ENCODE measurements around the gene GNPDA1. TPM values are rescaled to one million over a fixed set of nuclear protein-coding genes. Genes with fewer than 3 reads are reported as not detected.

GNPDA1 gene
- total RNA-seq, 4 donors from 2014 or later = 14.9 to 31.9 (median 23.5) TPM

DNA sequence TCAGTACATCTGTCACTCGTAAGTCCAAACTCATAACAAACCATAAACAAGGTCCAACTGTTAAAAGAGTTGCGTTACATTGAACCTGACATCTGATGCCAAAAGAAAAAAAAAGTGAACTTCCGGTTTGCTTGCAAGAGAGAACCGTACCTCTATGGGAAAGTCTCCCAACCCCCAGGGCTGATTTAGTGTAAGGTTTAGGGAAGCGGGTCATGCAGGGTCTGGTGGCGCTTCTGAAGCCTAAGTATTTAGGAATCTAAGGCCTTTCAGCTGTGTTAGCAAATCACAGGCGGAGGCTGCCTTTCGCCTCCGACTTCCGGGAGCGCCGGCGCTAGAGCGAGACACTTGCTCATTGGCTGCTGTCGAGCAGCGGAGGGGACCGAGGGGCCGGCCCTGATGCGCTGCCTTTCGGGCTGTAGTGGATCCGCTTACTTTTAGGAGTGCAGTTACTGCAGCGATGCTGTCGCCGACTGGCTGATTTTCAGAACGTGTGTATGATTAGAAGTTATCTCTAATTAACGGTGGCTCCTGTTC is 12.0 kb upstream of the GNPDA1 start:
- no peaks in the 10 kb centered on the region for H3K36me3 ChIP-seq
- H3K27me3 ChIP-seq = no peaks in the 10 kb centered on the region
- peak overlapping the region; percentile 69 to 79 (median 77) for H3K27ac ChIP-seq
- no peaks in the 10 kb centered on the region for H3K4me1 ChIP-seq
- H3K4me3 ChIP-seq = peak overlapping the region; percentile 29 to 50 (median 40)
- no peak for TF ChIP-seq POLR2A (IDR thresholded peaks at IDR 0.05)
- TF ChIP-seq, protein P1, sequence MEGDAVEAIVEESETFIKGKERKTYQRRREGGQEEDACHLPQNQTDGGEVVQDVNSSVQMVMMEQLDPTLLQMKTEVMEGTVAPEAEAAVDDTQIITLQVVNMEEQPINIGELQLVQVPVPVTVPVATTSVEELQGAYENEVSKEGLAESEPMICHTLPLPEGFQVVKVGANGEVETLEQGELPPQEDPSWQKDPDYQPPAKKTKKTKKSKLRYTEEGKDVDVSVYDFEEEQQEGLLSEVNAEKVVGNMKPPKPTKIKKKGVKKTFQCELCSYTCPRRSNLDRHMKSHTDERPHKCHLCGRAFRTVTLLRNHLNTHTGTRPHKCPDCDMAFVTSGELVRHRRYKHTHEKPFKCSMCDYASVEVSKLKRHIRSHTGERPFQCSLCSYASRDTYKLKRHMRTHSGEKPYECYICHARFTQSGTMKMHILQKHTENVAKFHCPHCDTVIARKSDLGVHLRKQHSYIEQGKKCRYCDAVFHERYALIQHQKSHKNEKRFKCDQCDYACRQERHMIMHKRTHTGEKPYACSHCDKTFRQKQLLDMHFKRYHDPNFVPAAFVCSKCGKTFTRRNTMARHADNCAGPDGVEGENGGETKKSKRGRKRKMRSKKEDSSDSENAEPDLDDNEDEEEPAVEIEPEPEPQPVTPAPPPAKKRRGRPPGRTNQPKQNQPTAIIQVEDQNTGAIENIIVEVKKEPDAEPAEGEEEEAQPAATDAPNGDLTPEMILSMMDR (IDR thresholded peaks at IDR 0.05) = no peak
- DNase-seq = peak; percentile 81 to 94 (median 87)
- no peaks in the 10 kb centered on the region for H3K9me3 ChIP-seq

DNA sequence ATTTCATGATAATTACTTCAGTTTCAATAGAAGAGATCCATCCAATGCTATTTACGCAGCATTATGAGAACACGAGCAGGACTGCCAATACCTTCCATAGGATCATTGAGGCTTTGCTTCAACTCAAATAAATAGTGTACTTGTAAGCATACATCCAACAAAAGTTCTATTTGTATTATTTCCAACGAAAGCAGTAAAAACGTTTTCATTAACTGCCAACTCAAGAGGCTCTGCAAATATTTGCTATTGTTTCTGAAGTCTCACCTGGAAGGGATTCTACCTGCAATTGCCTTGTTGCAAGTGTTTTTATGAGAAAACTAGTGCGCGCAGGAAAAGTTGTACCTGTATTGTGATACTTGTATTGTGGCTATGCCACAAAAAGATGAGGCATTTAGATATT is 11.0 kb upstream of the GNPDA1 start:
- TF ChIP-seq, protein P1 (IDR thresholded peaks at IDR 0.05) = no peak
- TF ChIP-seq POLR2A (IDR thresholded peaks at IDR 0.05) = no peak
- Histone ChIP-seq H3K4me1 (no peaks in the 10 kb centered on the region), H3K27me3 (no peaks in the 10 kb centered on the region), H3K27ac (no peak overlapping the region), H3K36me3 (no peaks in the 10 kb centered on the region), H3K4me3 (no peak overlapping the region), H3K9me3 (no peaks in the 10 kb centered on the region)
- no peak for DNase-seq

DNA sequence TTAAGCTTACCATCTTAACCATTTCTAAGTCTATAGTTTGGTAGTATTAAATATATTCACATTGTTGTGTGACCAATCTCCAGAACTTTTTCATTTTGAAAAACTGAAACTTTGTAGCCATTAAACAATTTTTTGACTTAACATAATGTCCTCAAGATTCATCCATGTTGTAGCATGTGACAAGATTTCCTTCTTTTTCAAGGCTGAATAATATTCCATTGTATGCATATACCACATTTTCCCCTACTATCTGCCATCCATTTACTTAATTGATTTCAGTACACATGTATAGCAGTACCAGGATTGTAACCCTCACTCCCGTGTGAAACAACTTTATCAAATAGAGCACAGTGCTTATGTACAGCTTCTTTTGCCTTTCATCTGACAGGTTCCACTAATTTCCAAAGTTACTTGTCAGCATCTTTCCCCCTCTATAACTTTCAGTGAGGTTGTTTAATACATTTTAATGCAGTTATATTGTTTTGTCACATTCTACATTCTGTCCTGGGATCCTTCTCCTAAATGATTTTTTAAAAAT is 7.4 kb upstream of the GNPDA1 start:
- H3K27ac ChIP-seq = no peak overlapping the region
- TF ChIP-seq, protein P1 (IDR thresholded peaks at IDR 0.05) = no peak
- TF ChIP-seq POLR2A (IDR thresholded peaks at IDR 0.05) = no peak
- H3K36me3 ChIP-seq = no peaks in the 10 kb centered on the region

DNA sequence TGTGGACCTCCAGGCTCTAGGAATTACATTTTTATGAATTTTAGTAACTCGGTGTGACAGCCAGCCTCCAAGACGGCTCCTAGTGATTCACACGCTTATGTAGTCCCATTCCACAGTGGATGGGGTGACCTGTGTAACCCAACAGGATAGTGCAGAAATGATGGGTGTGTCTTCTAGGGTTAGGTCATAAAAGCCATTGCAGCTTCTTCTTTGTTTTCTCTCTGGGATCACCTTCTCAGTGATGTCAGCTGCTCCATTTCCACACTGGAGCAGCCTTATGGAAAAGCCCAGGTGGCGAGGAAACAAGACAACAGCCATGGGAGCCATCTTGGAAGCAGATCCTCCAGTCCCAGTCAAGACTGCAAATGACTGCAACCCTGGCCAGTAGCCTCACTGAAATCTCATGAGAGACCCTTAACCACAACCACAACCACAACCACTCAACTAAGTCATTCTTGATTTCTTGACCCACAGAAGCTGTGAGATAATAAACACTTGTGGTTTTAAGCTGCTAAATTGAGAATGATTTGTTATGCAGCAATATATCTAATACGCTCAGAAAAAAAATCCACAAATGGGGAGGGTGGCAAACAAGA is 5.1 kb upstream of the GNPDA1 start:
- no peak for TF ChIP-seq POLR2A (IDR thresholded peaks at IDR 0.05)
- TF ChIP-seq, protein P1 (IDR thresholded peaks at IDR 0.05) = no peak
- H3K27ac ChIP-seq = no peak overlapping the region

More for the DNA sequence above, 7.4 kb upstream of the GNPDA1 start:
- H3K4me3 ChIP-seq = no peak overlapping the region
- H3K9me3 ChIP-seq = no peaks in the 10 kb centered on the region
- H3K4me1 ChIP-seq = peaks cover 0 to 10% (median 0%) of the 10 kb centered on the region in 4 donors
- no peaks in the 10 kb centered on the region for H3K27me3 ChIP-seq
- DNase-seq = no peak

DNA sequence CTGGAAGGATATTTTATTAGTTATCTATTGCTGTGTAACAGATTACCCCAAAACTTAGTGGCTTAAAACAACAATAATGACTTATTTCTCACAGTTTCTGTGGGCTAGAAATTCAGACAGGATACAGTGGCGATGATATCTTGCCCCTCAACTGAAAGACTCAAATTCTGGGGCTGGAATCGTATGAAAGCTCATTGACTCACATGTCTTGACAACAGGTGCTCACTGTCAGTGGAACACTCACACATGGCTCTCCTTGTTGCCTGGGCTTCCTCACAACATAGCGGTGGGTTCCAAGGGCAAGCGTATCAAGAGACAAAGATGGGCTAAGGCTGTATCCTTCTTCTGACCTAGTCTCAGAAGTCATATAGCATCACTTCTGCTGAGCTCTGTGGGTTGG is 3.7 kb upstream of the GNPDA1 start:
- H3K36me3 ChIP-seq = no peaks in the 10 kb centered on the region
- H3K27me3 ChIP-seq = no peaks in the 10 kb centered on the region
- H3K9me3 ChIP-seq = no peaks in the 10 kb centered on the region
- no peak for DNase-seq
- TF ChIP-seq, protein P1 (IDR thresholded peaks at IDR 0.05) = no peak
- TF ChIP-seq POLR2A (IDR thresholded peaks at IDR 0.05) = no peak
- H3K4me1 ChIP-seq = peaks cover 0 to 31% (median 3%) of the 10 kb centered on the region in 4 donors
- peak overlapping the region in 3 of 4 donors; percentile 62 to 93 (median 64) for H3K27ac ChIP-seq
- no peak overlapping the region for H3K4me3 ChIP-seq

More for the DNA sequence above, 5.1 kb upstream of the GNPDA1 start:
- no peaks in the 10 kb centered on the region for H3K36me3 ChIP-seq
- no peaks in the 10 kb centered on the region for H3K9me3 ChIP-seq
- no peak overlapping the region for H3K4me3 ChIP-seq
- DNase-seq = no peak
- no peaks in the 10 kb centered on the region for H3K27me3 ChIP-seq
- peaks cover 0 to 31% (median 1%) of the 10 kb centered on the region in 4 donors for H3K4me1 ChIP-seq
